ENCODE measurements around the gene TACC2. TPM values are rescaled to one million over a fixed set of nuclear protein-coding genes. Genes with fewer than 3 reads are reported as not detected.

The TACC2 gene
- total RNA-seq, 1 donor from 2014 or later = 10.7 TPM

DNA sequence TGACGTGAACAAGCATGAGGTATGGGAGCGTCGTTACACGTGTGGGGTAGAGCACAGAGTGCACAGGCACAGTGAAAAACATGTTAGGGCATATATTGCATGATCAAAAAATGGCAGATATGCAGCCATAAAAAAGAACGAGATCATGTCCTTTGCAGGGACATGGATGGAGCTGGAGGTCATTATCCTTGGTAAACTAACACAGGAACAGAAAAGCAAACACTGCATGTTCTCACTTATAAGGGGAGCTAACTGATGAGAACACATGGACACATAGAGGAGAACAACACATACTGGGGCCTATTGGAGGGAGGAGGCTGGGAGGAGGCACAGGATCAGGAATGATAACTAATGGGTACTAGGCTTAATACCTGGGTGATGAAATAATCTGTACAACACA lies 66.3 kb downstream of the TACC2 start:
- Histone ChIP-seq H2AFZ (replicated peaks) (no peak overlapping the region), H4K20me1 (ENCODE audit: low read depth) (peaks cover 5% of the 10 kb centered on the region), H3K4me1 (peaks cover 19% of the 10 kb centered on the region), H3K36me3 (no peaks in the 10 kb centered on the region), H3K9ac (no peak overlapping the region), H3K27ac (no peak overlapping the region), H3K4me2 (no peak overlapping the region), H3K79me2 (ENCODE audit: low read depth) (no peaks in the 10 kb centered on the region), H3K27me3 (no peaks in the 10 kb centered on the region), H3K9me3 (ENCODE audit: low read depth) (no peaks in the 10 kb centered on the region), H3K4me3 (no peak overlapping the region), H3F3A (ENCODE audit: low read depth) (peaks cover 14% of the 10 kb centered on the region)
- Mint-ChIP-seq H3K27me3 (ENCODE audit: insufficient read depth, low read depth) (peaks cover 6% of the 10 kb centered on the region), H3K4me1 (peaks cover 33% of the 10 kb centered on the region), H3K9me3 (peaks cover 10% of the 10 kb centered on the region), H3K27ac (no peak overlapping the region), H3K4me3 (no peak overlapping the region), H3K36me3 (peaks cover 19% of the 10 kb centered on the region)
- TF ChIP-seq EZH2phosphoT487 (IDR thresholded peaks at IDR 0.05) (no peak), EZH2 (IDR thresholded peaks at IDR 0.05) (no peak)
- TF ChIP-seq, protein P1, sequence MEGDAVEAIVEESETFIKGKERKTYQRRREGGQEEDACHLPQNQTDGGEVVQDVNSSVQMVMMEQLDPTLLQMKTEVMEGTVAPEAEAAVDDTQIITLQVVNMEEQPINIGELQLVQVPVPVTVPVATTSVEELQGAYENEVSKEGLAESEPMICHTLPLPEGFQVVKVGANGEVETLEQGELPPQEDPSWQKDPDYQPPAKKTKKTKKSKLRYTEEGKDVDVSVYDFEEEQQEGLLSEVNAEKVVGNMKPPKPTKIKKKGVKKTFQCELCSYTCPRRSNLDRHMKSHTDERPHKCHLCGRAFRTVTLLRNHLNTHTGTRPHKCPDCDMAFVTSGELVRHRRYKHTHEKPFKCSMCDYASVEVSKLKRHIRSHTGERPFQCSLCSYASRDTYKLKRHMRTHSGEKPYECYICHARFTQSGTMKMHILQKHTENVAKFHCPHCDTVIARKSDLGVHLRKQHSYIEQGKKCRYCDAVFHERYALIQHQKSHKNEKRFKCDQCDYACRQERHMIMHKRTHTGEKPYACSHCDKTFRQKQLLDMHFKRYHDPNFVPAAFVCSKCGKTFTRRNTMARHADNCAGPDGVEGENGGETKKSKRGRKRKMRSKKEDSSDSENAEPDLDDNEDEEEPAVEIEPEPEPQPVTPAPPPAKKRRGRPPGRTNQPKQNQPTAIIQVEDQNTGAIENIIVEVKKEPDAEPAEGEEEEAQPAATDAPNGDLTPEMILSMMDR (IDR thresholded peaks at IDR 0.05) = no peak
- no peak for DNase-seq (ENCODE audit: low spot score)

DNA sequence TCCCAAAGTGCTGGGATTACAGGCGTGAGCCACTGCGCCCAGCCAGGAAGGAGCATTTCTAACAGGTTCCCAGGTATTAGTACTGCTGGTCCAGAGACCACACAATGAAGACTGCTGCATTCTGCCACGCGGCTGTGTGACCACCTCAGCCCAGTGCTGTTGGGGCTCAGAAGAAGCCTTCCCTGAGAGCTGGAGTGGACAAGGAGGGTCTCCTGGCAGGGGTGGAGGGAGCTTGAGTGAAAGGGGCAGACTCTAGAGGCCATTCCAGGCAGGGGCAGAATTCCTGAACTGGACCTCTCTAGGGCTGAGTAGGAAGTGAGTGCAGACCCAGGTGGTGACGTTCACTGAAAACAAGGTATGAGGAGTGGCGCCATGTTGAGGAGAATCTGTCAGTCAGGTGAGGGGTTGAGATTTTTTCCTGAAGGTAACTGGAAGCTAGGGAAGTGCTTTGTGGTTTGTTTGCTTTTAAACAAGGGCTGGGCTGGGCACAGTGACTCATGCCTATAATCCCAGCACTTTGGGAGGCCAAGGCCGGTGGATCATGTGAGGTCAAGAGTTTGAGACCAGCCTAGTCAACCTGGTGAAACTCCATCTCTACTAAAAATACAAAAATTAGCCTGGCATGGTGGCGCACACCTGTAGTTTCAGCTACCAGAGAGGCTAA lies 67.6 kb downstream of the TACC2 start:
- peaks cover 6% of the 10 kb centered on the region for H3K27me3 Mint-ChIP-seq (ENCODE audit: insufficient read depth, low read depth)
- Histone ChIP-seq H3K27ac (no peak overlapping the region), H3K4me2 (no peak overlapping the region), H3K4me1 (peaks cover 15% of the 10 kb centered on the region), H3F3A (ENCODE audit: low read depth) (peaks cover 14% of the 10 kb centered on the region), H3K79me2 (ENCODE audit: low read depth) (no peaks in the 10 kb centered on the region), H3K9me3 (ENCODE audit: low read depth) (no peaks in the 10 kb centered on the region), H3K27me3 (no peaks in the 10 kb centered on the region), H3K4me3 (no peak overlapping the region), H4K20me1 (ENCODE audit: low read depth) (peaks cover 5% of the 10 kb centered on the region), H2AFZ (replicated peaks) (no peak overlapping the region), H3K9ac (no peak overlapping the region), H3K36me3 (no peaks in the 10 kb centered on the region)
- peaks cover 20% of the 10 kb centered on the region for H3K36me3 Mint-ChIP-seq
- peaks cover 24% of the 10 kb centered on the region for H3K4me1 Mint-ChIP-seq
- TF ChIP-seq EZH2 (IDR thresholded peaks at IDR 0.05) = no peak
- no peak for TF ChIP-seq EZH2phosphoT487 (IDR thresholded peaks at IDR 0.05)
- TF ChIP-seq, protein P1 (IDR thresholded peaks at IDR 0.05) = no peak
- H3K4me3 Mint-ChIP-seq = no peak overlapping the region
- peak overlapping the region; percentile 40 for H3K27ac Mint-ChIP-seq
- peaks cover 10% of the 10 kb centered on the region for H3K9me3 Mint-ChIP-seq
- DNase-seq (ENCODE audit: low spot score) = no peak

- peaks cover 5% of the 10 kb centered on the region for H4K20me1 ChIP-seq (ENCODE audit: low read depth)
- DNase-seq (ENCODE audit: low spot score) = peak; percentile 29
- H3K9me3 ChIP-seq (ENCODE audit: low read depth) = no peaks in the 10 kb centered on the region
- H3K9ac ChIP-seq = no peak overlapping the region
- no peak overlapping the region for H3K4me2 ChIP-seq
- no peak overlapping the region for H3K27ac Mint-ChIP-seq
- H3K4me1 Mint-ChIP-seq = peaks cover 22% of the 10 kb centered on the region
- H3K4me1 ChIP-seq = peaks cover 15% of the 10 kb centered on the region
- H3K36me3 ChIP-seq = no peaks in the 10 kb centered on the region
- no peaks in the 10 kb centered on the region for H3K27me3 ChIP-seq
- H3K79me2 ChIP-seq (ENCODE audit: low read depth) = no peaks in the 10 kb centered on the region
- H3K27me3 Mint-ChIP-seq (ENCODE audit: insufficient read depth, low read depth) = peaks cover 6% of the 10 kb centered on the region
- no peak overlapping the region for H2AFZ ChIP-seq (replicated peaks)
- no peak overlapping the region for H3K27ac ChIP-seq
- H3K4me3 Mint-ChIP-seq = no peak overlapping the region
- H3F3A ChIP-seq (ENCODE audit: low read depth) = peaks cover 14% of the 10 kb centered on the region
- peaks cover 9% of the 10 kb centered on the region for H3K9me3 Mint-ChIP-seq
- TF ChIP-seq EZH2phosphoT487 (IDR thresholded peaks at IDR 0.05) = no peak
- TF ChIP-seq, protein P1 (IDR thresholded peaks at IDR 0.05) = no peak
- TF ChIP-seq EZH2 (IDR thresholded peaks at IDR 0.05) = no peak
- no peak overlapping the region for H3K4me3 ChIP-seq
- H3K36me3 Mint-ChIP-seq = peaks cover 19% of the 10 kb centered on the region
These were observed 69.0 kb downstream of the TACC2 start for GRCh38 chr10:122057841-122058413.
